HG02870 (cell line): ENCODE data around the gene NXPE3.
"Not testable (repeated sequence)": the region's sequence is repeated elsewhere in the genome, so short reads cannot be mapped to it uniquely, and the experiment has no call there.

Experiments
- ATAC-seq: cut with Tn5 transposase; IDR thresholded peaks from one replicate; pipeline ENCODE4 v1.9.1; 2021; ENCODE audit warnings: mild to moderate bottlenecking, moderate library complexity; ENCODE audit not compliant: unreplicated experiment

Gene NXPE3

DNA sequence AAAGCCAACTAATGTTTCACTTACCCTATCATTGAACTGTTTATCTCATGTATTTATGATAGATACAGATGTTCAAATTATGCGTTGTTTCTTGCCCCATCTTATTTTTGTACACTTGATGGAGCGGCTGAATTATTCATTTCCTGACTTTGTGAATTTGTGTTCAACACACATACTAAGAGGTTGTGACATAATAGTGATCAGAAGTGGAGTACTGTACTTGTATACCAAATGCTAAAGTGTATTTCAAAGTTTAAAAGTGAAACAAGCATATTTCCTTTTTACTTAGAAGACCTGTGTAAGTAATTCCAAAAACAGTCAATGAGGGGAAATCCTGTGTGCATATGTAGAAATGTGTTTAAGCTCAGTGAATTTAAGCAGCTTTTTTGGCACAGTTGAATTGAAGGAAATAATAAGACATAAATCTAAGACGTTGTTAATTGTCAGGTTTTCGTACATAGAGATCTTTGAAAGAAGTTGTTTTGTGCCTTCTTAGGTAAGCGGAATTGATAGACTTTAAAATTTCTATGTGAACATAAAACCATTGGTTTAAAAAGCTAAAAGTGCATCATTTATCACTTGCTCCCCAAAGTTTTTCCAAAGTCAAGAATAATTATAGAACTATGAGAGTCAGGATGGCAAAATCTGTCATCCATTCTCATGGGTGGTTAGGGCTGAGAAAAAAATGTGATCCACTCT, 72.2 kb downstream of the NXPE3 start:
- no peak for ATAC-seq

DNA sequence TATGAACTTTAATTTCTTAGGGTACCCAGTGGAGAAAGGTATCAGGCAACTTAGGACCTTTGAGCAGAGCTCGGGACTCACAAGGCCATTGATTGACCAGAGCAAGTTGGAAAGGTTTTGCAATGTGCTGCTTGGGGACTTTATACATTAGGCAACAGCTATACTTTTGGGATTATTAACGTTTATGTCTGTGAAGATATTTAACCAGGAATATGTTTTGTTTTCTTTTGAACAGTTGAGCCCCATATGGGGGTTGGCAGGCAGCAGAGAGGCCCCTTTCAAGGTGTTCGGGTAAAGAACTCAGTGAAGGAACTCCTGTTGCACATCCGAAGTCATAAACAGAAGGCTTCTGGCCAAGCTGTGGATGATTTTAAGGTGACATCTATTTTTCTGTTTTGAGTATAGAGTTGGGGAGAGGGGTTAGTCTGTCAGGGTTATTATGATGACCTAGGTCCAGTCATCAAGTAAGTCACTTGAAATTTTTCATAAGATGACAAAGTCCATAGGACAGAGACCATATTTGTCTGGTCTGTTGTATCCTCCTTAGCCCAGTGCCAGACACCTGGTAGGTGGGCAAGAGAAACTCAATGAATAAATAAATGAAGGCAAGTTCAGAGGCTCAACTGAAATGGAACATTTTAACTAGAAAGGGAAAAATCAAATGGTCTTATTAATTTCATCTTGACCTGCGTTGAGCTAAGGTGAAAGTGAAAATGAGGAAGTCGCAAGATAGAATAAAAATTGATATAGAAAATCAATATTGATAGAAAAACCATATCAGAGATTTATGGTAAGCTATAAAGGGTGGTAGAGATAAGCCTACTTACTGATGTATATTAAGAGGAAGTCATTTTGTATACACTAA, 73.1 kb downstream of the NXPE3 start:
- ATAC-seq, result no peak

DNA sequence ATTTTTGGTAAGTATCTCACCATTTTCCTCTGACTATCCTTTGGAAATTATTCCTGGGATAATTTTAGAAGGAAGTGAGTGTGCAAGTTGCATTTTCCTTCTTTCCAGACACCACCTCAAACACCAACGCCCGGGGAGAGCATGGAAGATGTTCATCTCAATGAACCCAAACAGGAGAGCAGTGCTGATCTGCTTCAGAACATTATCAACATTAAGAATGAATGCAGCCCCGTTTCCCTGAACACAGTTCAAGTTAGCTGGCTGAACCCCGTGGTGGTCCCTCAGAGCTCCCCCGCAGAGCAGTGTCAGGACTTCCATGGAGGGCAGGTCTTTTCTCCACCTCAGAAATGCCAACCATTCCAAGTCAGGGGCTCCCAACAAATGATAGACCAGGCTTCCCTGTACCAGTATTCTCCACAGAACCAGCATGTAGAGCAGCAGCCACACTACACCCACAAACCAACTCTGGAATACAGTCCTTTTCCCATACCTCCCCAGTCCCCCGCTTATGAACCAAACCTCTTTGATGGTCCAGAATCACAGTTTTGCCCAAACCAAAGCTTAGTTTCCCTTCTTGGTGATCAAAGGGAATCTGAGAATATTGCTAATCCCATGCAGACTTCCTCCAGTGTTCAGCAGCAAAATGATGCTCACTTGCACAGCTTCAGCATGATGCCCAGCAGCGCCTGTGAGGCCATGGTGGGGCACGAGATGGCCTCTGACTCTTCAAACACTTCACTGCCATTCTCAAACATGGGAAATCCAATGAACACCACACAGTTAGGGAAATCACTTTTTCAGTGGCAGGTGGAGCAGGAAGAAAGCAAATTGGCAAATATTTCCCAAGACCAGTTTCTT, 74.2 kb downstream of the NXPE3 start:
- no peak for ATAC-seq

DNA sequence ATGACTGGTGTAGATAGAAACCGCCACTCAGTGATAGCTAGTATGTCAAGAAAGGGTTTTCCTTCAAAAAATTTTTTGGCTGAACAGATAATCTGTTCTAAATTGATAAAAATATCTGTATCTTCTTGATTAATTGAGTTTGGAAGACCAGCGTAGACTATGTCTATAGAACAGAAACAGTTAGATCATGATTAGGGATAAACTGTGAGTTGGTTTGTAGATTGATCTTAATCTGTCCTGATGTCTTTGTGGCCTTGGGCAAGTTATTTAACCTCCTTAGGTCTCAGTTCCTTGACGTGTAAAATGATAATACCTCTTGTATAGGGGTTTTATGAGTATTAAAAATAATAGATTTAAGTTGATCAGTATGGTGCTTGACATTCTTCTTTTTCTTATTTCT, 75.0 kb downstream of the NXPE3 start:
- no peak for ATAC-seq

DNA sequence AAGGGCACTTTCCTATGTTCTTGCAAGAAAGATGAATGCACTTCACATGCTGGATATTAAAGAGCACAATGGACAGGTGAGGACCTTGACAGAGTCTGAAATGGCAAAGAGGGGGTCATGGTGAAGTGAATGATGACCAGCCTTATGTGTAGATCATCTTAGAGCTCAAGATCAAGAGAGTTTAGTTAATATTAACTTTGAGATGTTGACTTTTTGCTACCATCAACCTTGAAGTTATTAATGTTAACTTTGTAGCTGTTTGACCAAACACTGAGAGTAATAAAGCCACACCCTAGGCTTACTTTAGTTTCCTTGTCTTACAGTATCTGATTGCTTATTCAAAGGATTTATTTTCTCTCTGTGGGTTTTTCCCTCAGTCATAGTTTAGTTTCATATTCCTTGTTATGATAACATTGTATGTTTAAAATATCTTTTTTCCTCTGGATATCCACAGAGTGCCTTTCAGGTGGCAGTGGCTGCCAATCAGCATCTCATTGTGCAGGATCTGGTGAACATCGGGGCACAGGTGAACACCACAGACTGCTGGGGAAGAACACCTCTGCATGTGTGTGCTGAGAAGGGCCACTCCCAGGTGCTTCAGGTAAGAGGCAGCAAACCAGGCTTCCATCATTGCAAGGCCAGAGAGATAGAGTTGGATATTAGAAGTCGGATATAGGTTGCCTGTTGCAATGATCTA, 75.7 kb downstream of the NXPE3 start:
- no peak for ATAC-seq

DNA sequence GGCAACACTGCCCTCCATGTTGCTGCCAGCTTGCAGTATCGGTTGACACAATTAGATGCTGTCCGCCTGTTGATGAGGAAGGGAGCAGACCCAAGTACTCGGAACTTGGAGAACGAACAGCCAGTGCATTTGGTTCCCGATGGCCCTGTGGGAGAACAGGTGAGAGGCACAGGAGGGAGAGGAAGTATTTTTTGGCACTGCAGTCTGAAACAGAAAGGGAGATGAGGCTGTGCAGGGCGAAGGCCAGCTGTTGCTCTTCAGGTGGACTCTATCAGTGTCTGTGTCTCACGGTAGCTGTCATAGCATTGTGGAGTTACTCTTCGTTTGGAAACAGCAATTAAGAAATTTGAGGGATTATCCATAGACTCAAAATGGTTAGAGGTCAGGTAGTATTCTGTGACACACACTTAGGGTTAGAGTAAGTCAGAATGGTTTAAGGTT, 78.3 kb downstream of the NXPE3 start:
- no peak for ATAC-seq

DNA sequence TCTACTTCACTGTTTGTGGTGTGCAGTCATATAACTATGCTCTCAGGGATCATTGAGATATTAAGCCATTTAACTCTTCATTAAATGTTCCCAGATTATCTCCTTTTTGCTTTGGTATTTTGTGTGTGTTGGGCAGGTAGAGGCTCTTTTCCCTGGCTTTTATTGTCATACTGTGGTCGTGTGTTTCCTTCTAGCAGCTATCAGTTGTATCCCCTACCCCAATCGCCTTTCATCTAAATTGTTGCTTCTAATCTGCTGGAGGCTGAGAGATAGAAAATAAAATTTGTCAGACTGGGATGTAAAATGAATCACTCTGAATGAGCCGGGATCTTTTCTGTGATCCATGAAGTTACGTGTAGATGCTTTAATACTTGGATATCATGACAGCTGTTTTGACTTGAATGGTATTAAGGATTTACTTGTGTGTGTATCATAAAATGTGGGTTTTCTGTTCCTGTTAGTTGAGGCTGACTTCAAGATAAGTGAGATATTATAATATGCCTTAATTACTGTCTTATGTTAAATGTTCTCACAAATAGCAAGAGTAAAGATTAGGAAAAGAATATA, 79.5 kb downstream of the NXPE3 start:
- ATAC-seq, result no peak

DNA sequence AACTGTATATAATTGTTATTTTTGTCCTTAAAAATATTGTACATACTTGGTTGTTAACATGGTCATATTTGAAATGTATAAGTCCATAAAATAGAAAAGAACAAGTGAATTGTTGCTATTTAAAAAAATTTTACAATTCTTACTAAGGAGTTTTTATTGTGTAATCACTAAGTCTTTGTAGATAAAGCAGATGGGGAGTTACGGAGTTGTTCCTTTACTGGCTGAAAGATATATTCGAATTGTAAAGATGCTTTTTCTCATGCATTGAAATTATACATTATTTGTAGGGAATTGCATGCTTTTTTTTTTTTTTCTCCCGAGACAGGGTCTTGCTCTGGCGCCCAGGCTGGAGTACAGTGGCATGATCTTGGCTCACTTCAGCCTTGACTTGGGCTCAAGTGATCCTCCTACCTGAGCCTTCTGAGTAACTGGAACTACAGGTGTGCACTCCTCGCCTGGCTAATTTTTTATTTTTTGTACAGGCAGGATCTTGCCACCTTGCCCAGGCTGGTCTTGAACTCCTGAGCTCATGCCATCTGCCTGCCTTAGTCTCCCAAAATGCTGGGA, 81.0 kb downstream of the NXPE3 start:
- ATAC-seq, result no peak

DNA sequence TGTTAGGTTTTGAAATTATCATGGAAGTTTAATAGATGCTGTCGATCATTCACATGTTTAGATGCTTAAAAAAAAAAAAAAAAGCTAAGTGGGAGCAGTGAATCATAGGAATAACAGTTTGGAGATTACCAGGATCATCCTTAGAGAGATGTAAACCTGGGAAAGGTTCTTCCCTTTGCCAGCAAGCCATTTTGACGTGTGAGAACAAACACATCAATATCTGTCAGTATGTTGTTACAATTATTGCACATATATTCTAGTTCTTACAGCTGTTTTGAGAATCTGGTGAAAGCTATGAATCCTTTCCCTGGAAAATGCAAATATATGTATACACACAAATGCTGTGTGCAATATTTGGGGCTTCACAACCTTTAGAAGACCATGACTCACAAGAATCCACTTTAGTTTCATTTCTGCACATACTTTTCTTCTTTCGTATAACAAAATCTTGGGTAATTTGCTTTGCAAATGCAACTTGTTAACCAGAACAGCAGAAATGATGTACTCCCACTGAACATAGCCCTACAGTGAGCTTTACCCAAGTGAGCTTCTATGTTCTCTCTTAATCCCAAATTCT, 82.3 kb downstream of the NXPE3 start:
- ATAC-seq, result peak; percentile 57

DNA sequence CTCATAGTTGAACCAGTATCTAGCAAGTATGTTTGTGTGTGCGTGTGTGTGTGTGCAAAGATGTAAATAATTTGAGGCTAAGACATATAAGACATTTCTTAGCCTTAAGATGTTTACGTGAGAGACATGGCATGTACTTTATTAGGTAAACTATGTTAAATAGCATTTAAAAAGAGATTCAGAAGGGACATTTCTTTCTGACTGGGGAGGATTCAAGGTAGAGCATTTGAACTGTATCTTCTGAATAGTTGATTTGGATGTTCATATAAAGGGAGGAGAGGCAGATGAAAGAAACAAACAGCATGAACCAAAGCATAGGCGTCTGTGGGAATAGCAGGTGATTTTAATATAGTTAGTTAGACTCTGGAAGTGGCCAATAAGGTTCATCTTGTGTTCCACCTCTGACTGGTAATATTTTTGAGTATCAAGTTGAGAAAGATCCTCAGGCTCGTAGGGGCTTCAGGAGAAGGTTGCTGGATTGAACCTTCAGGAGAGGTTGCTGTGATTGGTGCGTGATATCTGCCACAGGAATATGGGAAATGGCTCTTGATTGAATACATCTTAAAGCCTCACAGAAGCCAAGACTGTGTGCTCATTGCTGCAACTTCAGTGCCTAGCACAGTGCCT, 82.9 kb downstream of the NXPE3 start:
- ATAC-seq, result no peak

DNA sequence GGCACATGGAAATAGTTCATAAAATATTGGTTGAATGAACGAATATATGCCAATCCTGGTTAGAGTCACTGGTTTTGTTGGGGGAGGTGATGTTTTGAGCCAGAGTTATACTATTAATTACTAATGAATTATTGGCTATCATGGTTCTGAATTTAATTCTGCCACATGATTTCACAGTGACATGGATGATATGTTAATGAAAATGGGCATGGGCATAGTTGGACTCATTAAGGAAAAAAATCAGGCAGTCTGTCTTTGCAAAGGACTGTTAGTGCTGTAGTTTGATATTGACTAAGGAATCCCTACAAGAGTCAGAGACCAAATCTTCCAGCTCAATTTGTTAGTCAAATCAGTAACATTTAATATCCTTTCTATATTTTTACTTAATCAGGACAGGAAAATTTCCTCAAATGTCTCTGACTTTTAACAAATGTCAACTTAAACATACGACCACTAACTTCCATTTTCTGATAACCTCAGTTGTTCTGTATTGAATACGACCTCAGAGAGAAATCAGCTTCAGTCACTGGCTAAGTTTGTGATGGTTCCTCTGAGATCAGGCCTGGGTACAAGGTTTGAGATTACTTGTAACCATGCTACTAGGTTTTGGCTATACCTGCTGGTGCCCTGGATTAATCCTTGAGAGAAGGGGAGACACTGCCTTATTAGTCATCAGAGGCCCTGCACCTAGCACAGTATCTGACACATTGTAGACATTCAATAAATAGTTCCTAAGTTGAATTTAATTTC, 83.6 kb downstream of the NXPE3 start:
- no peak for ATAC-seq

DNA sequence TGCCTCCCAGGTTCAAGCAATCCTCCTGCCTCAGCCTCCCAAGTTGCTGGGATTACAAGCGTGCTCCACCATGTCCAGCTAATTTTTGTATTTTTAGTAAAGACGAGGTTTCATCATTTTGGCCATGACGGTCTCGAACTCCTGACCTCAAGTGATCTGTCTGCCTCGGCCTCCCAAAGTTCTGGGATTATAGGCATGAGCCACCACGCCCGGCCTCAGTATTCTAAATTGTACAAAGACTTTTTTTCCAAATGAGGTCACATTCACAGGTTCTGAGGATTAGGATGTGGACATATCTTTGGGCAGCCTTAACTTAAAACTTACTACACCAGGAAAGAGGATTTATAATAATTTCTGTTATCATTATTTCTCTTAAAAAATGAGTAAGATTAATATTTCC, 85.9 kb downstream of the NXPE3 start:
- not testable (repeated sequence) for ATAC-seq

DNA sequence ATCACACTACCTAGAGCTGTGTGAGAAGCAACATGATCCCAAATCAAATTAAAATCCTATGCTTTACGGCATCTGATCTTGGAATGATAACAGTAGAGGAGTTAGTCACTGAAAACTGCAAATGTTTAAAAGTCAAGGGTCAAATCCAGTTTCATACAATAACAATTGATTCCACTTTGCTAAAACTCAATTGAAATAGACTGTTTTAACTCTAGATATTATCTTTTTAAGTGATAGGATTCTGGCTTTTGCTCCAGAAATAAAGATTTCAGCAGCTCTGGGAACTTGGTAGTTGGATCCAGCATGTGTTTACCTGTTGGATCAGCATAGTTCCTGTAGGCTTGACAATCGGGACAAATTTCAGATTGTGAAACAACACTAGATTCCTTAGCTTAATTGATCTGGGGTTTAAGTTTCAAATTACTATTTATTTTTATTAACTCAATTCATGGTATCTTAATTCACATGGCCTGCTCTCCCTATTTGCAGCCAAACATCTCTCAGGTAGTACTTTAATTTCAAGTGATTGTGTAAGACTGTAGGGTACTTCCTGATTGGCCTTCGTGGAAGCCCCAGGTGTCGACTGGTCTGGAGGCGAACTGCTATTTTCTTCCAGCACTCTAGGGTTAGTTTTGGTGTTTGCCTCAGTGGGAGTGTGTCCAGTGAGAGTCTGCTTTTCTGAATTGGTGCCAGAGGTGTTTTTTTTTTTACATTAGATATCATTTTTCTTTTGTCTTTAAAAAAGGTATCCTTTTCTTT, 86.9 kb downstream of the NXPE3 start:
- ATAC-seq, result no peak

DNA sequence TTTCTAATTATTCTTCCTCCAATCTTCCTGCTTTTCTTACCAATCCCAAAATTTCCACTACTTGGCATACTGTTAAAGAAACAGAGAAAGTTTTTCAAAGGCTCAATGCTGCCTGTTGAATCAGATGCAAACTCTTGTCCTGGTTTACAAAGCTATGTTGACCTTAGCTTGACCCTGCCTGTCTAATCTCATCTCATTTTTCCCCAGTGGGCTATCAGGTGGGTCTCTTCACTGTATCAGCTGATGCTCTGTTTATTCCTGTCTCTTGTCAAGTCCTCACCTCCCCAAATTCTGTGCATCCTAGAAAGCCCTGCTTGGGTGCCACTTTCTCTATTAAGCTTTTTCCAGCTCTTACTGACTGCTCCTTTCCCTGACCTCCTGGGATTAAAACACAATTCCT, 88.5 kb downstream of the NXPE3 start:
- no peak for ATAC-seq

DNA sequence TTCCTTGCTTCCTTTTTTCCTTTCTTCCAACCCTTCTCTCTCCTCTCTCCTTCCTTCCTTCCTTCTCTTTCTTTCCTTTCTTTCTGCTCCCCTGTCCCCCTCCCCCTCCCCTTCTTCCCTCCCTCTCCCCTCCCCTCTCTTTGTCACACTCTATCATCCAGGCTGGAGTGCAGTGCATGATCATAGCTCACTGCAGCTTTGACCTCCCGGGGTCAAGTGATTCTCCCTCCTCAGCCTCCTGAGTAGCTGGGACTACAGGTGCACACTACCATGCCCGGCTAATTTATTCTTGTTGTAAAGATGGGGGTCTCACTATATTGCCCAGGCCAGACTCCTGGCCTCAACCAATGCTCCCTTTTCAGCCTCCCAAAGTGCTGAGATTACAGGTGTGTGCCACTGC, 89.0 kb downstream of the NXPE3 start:
- ATAC-seq, result no peak

DNA sequence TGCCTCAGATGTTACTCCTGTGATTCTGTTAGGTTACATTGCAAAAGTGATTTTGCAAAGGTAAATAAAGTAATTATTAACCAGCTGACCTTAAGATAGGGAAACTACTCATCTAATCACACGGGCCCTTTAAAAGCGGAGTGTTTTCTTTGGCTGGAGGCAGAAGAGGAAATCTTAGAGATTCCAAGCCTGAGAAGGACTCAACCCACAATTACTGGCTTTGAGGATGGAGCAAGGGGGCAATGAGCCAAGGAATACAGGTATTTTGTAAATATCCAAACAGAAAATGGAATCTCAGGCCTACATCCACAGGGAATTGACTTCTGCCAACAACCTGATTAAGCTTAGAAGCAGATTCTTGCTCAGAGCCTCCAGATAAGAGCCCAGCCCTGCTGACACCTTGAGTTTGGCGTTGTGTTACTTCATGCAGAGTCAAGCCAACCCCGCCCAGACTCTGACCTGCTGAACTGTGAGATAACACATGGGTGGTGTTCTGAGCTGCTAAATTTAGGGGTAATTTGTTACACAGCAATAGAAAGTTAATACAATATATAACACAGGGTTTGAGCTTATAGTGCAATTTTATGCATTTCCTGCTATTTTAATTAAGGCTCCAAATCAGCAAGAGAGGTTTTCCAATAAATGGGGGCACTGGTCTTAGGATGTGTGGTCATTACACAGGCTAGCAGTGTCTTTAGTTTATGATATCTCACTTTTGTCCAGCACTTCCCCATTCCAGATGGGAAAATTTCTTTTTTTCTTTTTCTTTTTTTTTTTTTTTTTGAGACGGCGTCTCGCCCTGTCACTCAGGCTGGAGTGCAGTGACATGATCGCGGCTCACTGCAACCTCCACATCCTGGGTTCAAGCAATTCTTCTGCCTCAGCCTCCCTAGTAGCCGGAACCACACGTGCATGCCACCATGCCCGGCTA, 89.8 kb downstream of the NXPE3 start:
- ATAC-seq, result no peak

DNA sequence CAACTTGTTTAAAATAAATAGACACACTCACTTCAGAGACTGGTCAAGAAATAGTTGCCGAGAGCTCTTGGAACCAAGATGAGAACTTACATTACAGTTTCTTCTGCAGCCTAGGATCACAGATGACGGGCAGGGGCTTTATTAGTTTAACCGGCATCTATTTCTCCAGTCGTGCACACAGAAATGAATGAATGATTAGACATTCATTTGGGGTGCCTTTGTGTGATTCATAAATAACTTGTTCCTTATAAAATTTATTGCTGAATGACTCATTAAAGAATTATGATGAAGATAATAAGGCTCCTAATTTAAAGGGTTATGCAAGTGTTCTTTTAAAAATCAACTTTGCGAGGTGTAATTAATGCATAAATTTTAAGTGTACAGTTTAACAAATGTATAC, 91.1 kb downstream of the NXPE3 start:
- ATAC-seq, result no peak
